GM19328 (cell line): ENCODE measurements around the gene DMD.
"Not testable (repeated sequence)": the region's sequence is repeated elsewhere in the genome, so short reads cannot be mapped to it uniquely, and the experiment has no call there.

Source experiments
- ATAC-seq: cut with Tn5 transposase; IDR thresholded peaks from one replicate; pipeline ENCODE4 v1.9.1; 2021; ENCODE audit warnings: mild to moderate bottlenecking, moderate library complexity; ENCODE audit not compliant: unreplicated experiment

Gene DMD

GRCh38 chrX:31384471-31384870, 1826.9 kb downstream of the DMD start:
- no peak for ATAC-seq

- ATAC-seq: no peak
Measured at GRCh38 chrX:31383991-31384390, 1827.4 kb downstream of the DMD start.

GRCh38 chrX:31378973-31379372, 1832.4 kb downstream of the DMD start:
- not testable (repeated sequence) for ATAC-seq

- ATAC-seq: not testable (repeated sequence)
Measured at GRCh38 chrX:31377821-31378220, 1833.5 kb downstream of the DMD start.

- no peak for ATAC-seq
Measured at GRCh38 chrX:31376408-31377022, 1834.8 kb downstream of the DMD start.

- ATAC-seq: no peak
Measured at GRCh38 chrX:31374786-31375185, 1836.6 kb downstream of the DMD start.

GRCh38 chrX:31371956-31372355, 1839.4 kb downstream of the DMD start:
- no peak for ATAC-seq

GRCh38 chrX:31367816-31368215, 1843.5 kb downstream of the DMD start:
- ATAC-seq: no peak

- ATAC-seq: no peak
Measured at GRCh38 chrX:31366041-31366440, 1845.3 kb downstream of the DMD start.

- no peak for ATAC-seq
Measured at GRCh38 chrX:31356275-31357212, 1854.8 kb downstream of the DMD start.

GRCh38 chrX:31355206-31355955, 1856.0 kb downstream of the DMD start:
- no peak for ATAC-seq

GRCh38 chrX:31353095-31353494, 1858.3 kb downstream of the DMD start:
- no peak for ATAC-seq

GRCh38 chrX:31350808-31351074, 1860.6 kb downstream of the DMD start:
- no peak for ATAC-seq

- ATAC-seq: no peak
Measured at GRCh38 chrX:31349515-31349914, 1861.8 kb downstream of the DMD start.

GRCh38 chrX:31340587-31340986, 1870.8 kb downstream of the DMD start:
- no peak for ATAC-seq

GRCh38 chrX:31338991-31339350, 1872.4 kb downstream of the DMD start:
- ATAC-seq: no peak

- no peak for ATAC-seq
Measured at GRCh38 chrX:31337332-31337731, 1874.0 kb downstream of the DMD start.

- ATAC-seq: no peak
Measured at GRCh38 chrX:31336419-31336818, 1874.9 kb downstream of the DMD start.

- ATAC-seq: no peak
Measured at GRCh38 chrX:31334997-31335396, 1876.4 kb downstream of the DMD start.

- no peak for ATAC-seq
Measured at GRCh38 chrX:31333165-31333831, 1878.1 kb downstream of the DMD start.

- ATAC-seq: no peak
Measured at GRCh38 chrX:31331928-31332327, 1879.4 kb downstream of the DMD start.
